Lower leg skin (tissue), 3 donors: ENCODE measurements around the gene ZNF385B.

Experiments used
- POLR2A ChIP-seq, 2 donors: fragments of 450-650 bp; IDR thresholded peaks; one replicate each; pipeline ENCODE4 v1.6.1; 2016 to 2017; ENCODE audit warnings: antibody characterized with exemption in 2 of 2, mild to moderate bottlenecking in 1 of 2, moderate library complexity in 1 of 2
- TF ChIP-seq, protein P1 (sequence below), 3 donors: fragments of 450-650 bp; IDR thresholded peaks; one replicate each; pipeline ENCODE4 v1.5.1; 2016; ENCODE audit warnings: antibody characterized with exemption in 3 of 3, mild to moderate bottlenecking in 3 of 3, moderate library complexity in 2 of 3

DNA sequence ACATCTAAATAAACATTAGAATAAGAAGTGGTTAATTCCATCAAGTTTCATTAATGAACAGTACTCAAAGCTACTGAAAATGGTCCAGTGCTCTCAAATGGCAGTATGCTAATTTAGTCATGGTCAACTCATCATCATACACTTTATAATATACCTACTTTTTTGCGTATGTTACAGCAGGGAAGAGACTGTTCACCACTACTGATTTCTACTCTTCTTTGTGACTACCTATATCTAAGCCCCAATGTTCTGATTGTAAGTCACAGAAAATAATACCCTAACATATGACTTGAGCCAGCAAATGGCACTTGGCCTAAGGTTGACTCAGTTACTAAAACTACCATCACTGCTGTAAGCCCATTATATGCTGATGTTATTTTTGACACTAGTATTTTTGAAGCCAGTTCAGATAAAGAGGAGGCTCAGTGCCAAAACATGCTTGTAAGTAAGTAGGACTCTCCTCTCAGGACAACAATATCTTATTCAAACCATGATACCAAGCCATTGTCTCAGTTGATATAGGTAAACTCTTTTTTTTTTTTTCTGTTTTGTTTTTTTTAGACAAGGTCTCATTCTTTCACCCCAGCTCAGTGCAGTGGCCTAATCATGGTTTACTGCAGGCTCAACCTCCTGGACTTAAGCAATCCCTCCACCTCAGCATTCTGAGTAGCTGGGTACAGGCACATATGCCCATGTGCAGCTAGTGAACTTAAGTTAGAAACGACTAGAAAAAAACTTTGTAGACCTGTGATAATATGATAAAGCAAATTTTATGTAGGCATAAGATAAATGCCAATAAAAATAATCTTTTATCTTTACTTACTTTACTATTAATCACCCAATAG, 266.9 kb downstream of the ZNF385B start:
- TF ChIP-seq, protein P1, sequence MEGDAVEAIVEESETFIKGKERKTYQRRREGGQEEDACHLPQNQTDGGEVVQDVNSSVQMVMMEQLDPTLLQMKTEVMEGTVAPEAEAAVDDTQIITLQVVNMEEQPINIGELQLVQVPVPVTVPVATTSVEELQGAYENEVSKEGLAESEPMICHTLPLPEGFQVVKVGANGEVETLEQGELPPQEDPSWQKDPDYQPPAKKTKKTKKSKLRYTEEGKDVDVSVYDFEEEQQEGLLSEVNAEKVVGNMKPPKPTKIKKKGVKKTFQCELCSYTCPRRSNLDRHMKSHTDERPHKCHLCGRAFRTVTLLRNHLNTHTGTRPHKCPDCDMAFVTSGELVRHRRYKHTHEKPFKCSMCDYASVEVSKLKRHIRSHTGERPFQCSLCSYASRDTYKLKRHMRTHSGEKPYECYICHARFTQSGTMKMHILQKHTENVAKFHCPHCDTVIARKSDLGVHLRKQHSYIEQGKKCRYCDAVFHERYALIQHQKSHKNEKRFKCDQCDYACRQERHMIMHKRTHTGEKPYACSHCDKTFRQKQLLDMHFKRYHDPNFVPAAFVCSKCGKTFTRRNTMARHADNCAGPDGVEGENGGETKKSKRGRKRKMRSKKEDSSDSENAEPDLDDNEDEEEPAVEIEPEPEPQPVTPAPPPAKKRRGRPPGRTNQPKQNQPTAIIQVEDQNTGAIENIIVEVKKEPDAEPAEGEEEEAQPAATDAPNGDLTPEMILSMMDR (IDR thresholded peaks at IDR 0.05), result no peak
- no peak for TF ChIP-seq POLR2A (IDR thresholded peaks at IDR 0.05)
